LNCAP (cell line): ENCODE data around the gene GARS1.

Experiments used
- CTCF ChIP-seq: fragments of 450-650 bp; IDR thresholded peaks from 2 replicates; pipeline ENCODE4 v1.5.1; 2017; ENCODE audit warnings: mild to moderate bottlenecking

GARS1 gene

GRCh38 chr7:30635798-30636197 lies 41.1 kb downstream of the GARS1 start:
- no peak for TF ChIP-seq CTCF

GRCh38 chr7:30642789-30643188 lies 48.1 kb downstream of the GARS1 start:
- TF ChIP-seq CTCF = no peak

GRCh38 chr7:30644286-30644955 lies 49.7 kb downstream of the GARS1 start:
- TF ChIP-seq CTCF = no peak

GRCh38 chr7:30645661-30646060 lies 51.0 kb downstream of the GARS1 start:
- TF ChIP-seq CTCF = no peak

GRCh38 chr7:30646154-30646553 lies 51.5 kb downstream of the GARS1 start:
- no peak for TF ChIP-seq CTCF

- no peak for TF ChIP-seq CTCF
These were observed 53.1 kb downstream of the GARS1 start for GRCh38 chr7:30647589-30648364.

- TF ChIP-seq CTCF = no peak
These were observed 54.3 kb downstream of the GARS1 start for GRCh38 chr7:30648744-30649540.
